HG02885 (cell line): Measurements from ENCODE around the gene TTYH3.
"Not testable (repeated sequence)": the region's sequence is repeated elsewhere in the genome, so short reads cannot be mapped to it uniquely, and the experiment has no call there.

Experiments
- ATAC-seq: cut with Tn5 transposase; IDR thresholded peaks from one replicate; pipeline ENCODE4 v1.9.1; 2021; ENCODE audit warnings: mild to moderate bottlenecking; ENCODE audit not compliant: unreplicated experiment, poor library complexity

The TTYH3 gene, protein sequence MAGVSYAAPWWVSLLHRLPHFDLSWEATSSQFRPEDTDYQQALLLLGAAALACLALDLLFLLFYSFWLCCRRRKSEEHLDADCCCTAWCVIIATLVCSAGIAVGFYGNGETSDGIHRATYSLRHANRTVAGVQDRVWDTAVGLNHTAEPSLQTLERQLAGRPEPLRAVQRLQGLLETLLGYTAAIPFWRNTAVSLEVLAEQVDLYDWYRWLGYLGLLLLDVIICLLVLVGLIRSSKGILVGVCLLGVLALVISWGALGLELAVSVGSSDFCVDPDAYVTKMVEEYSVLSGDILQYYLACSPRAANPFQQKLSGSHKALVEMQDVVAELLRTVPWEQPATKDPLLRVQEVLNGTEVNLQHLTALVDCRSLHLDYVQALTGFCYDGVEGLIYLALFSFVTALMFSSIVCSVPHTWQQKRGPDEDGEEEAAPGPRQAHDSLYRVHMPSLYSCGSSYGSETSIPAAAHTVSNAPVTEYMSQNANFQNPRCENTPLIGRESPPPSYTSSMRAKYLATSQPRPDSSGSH

DNA sequence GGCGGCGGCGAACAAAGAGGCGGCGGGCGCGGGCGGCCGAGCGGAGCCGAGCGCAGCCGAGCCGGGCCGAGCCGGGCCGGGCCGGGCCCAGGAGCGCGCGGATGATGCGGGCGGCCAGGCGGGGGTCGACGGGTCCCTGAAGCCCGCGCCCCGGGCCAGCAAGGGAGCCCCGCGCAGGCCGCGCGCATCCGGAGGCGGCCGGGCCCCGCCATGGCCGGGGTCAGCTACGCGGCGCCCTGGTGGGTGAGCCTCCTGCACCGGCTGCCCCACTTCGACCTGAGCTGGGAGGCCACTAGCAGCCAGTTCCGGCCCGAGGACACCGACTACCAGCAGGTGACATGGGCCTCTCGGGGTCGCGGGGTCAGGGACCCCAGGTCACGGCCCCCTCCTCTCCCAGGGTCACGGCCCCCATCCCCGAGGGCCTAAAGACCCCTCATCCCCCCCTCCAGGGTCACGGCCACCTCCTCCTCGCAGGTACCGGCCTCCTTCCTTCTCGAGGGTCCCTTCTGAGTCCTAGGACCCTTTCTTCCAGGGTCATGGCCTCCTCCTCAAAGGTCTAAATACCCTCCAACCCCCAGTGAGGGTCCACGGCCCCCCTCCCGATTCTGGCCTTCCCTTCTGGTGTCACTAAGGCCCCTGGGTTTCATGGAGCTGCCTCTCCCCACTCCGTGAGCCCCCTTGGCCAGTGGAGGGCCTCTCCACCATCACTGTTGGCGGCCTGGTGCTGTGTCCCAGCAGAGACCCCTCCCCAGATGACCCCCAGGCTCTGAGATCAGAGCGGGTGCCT lies at the start of gene TTYH3:
TSS of gene TTYH3 (plus strand) at position 41 of the 787 bp plus-strand sequence. CDS start at position 211, 170 bp downstream.
- ATAC-seq: peak; percentile 39

DNA sequence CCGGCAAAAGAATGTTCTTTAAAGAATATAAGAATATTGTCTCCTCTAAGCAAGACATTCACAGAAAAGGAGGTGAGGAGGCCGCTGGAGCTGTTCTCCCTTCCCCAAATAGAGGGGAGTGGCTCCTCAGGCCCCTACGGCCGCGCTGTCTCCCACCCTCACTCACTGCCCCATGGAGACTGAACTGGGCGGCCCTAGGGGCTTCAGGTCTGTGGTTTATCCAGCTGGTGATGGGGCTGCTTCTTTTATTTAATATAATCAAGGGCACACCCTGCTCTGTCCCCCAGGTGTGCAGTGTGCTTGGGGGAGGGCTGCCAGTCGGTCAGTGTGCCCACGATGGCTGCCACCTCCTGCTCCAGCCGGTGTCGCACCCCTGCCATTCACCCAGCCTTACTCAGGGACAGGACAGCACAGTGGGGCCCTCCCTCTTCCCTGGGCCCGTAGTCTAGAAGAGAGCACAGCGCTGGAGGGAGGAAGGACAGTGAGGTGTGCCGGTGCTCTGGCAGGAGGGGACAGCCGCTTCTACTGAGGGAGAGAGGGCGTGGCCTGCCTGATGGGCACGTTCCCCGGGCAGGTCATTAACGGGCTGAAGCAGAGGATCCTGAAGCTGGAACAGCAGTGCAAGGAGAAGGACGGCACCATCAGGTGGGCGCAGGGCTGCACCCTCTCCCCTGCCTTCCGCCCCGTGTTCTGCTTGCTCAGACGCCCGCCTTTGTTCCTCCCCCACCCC lies 49.6 kb upstream of the TTYH3 start:
- ATAC-seq: no peak

DNA sequence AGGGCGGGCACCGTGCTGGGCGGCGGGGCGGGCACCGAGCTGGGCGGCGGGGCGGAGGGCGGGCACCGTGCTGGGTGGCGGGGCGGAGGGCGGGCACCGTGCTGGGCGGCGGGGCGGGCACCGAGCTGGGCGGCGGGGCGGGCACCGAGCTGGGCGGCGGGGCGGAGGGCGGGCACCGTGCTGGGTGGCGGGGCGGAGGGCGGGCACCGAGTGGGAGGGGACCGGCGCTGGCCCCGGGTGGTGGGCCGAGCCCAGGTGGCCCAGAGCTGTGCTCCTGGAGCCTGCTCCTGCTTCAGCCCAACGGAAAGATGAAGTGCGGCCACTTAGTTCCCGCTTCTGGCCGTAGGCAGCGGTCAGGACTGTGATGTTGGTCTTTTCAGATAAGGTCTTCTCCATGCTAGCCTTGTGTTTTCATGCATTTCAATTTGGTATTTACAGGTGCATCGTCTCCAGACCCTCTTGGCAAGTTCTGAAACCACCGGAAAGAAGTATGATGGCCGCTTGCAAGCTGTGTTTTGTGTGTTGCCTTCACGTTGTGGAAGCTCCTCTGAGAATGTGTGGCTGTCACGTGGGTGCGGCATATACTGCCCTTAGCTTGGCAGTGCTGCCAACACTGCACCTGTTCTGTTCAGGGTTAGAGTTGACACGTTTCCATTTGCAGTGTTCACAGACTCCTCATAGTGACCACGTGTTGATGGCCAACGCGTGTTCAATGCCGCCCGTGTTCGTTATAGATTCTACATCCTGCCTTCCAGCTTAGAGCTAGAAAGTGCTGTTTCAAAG lies 47.8 kb upstream of the TTYH3 start:
- no peak for ATAC-seq

DNA sequence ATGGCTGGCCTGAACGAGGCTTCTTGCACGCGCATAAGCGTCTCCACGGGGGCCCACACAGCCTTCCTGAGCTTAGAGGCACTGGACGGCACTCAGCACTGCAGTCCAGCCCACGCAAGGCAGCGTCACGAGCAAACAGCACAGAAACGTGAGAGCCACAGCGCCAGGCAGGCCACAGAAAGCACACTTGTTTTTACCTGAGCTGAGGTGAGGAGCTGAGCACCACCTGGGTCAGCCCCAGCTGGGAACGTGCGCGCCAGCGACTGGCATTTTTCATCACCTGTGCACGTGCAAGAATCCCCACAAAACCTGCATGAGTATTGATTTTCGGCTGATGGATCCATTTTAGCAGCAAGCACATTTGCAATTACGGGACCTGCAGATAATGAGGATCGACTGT lies 46.3 kb upstream of the TTYH3 start:
- ATAC-seq: no peak

DNA sequence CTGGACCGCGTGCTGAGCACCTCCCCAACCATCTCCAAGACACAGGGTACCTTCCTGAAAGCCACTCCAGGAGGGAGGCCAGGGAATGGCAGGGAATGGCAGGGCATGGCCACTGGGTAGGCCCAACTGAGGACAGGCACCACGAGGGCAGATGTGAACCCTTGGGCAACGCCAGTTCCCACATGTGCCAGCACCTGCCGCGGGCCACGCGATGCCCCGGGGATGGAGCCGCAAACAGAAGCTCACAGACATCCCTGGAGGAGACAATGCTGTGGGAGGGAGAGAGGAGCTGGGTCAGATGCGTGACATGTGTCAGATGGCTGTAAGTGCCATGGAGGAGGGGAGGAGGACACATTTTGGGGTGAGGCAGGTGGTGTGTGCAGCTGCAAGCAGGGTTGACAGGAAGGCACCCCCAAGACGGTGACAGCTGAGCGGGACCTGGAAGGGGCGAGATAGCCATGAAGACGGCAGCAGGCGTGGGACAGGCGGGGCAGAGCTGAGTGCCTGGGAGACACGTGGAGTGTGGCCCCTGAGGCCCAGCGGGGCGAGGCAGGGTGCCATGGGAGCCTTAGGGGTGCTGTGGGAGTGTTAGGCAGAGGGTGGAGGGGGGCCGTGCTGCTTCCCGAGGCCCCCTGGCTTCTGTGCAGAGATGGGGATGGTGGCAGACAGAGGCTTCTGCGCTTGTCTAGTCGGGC lies 45.3 kb upstream of the TTYH3 start:
- no peak for ATAC-seq

DNA sequence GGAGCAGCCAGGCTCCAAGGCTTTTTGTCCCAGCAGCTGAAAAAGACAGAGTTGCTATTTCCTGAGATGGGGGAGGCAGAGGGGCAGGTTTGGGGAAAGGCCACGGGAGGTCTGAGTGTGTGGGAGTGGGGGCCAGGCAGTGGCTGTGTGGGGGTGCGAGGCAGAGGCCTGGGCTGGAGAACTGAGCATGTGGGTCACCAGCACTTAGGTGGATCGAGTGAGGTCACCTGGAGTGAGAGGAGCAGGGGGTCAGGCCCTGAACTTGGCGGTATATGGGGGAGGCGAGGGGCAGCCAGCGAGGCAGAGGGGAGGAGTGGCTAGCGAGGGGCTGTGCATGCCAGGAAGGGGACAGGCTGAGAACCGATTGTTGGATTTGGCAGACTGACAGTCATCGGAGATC lies 44.7 kb upstream of the TTYH3 start:
- ATAC-seq: no peak

DNA sequence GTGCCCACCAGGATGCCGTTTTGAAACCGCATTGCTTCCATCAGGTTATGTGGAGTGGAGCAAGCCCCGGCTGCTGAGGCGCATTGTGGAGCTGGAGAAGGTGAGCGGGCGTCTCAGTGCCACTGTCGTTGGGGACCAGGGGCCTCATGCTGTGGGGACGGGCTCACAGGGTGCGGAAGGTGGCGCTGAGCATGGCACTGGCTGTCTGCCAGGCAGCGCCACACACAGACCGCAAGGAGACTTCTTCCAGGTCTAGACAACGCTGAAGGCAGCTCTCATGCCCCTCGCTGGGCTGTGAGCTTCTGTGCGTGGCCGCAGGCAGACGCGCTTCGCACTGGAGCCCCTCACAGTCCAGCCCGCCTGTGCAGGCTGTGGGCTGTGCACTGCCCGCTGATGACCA lies 44.0 kb upstream of the TTYH3 start:
- ATAC-seq: no peak

DNA sequence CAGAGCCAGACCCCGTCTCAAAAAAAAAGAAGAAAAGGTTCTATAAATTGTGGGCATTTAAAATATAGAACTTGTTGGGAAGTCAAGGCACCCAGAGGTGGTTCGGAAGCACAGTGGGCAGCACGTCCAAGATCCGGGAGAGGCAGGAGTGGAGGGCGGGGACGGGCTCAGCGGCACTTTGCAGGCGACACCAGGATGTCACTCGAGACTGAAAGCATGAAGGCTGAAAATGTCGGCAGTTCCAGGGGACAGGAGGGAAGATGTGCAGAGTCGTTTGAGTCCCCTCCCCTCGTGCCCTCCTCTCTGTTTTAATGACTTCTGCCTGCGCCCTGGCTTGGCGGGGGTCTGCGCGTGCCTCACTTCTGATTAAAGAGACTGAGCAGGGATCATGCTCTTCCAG lies 42.4 kb upstream of the TTYH3 start:
- no peak for ATAC-seq

DNA sequence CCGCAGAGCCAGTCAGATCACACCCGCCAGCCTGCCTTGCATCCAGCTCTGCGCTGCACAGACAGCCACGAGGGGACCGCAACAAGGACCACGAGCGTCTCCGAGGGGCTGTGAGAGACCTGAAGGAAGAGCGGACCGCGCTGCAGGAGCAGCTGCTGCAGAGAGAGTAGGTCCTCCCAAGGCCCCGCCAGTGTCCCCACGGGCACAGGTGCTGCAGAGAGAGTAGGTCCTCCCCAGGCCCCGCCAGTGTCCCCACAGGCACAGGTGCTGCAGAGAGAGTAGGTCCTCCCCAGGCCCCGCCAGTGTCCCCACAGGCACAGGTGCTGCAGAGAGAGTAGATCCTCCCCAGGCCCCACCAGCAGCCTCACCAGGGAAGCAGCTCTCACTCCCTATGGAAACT lies 41.8 kb upstream of the TTYH3 start:
- ATAC-seq: not testable (repeated sequence)

DNA sequence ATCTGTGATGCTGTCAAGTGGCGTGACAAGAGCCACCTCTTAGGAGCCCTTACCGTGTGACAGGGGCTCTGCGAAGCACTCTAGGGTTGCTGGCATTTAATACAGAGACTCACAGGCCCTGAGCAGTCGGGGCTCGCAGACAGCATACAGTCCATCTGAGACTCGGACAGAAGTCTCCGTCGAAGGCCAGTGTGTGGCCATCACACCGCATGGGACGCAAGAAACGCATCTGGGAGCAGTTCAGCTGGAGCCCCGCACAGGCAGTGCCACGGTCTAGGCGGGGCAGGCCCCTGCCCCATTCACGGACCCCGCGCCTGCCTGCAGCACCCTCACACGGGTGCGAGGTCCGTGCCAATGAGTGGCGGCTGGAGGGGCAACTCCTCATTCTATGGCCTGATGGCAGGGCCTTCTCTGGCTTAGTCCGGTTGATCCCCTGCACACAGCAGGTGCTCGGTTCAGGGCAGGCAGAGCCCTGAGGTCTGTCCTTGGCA lies 39.4 kb upstream of the TTYH3 start:
- ATAC-seq: no peak

DNA sequence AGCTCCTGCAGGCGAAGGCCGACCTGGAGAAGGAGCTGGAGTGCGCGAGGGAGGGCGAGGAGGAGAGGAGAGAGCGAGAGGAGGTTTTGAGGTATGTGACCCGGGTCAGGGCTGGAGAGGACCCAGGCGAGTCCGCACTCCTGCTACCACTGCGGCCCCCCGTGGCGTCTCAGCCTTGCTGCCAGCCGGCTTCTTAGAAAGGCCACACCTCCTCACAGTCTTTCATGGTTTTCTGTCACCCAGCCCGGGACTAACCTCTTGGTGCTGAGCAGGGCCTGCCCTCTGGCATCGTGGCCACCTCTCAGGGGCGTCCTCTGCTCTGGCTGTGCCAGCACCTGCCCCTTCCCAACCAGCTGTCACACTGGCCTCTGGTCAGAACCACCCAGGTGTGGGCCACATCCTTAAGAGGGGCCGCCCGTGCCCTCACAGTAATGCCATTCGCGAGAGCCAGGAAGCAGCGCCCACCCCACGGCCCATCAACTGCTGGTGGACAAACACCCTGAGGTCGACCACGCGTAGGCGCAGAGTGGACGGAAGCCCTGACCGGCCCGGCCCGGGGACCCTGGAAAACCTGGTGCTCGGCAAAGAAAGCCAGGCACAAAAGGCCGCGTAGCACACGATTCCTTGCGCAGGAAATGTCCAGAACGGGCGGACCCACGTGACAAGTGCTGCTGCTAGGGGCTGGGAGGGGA lies 38.6 kb upstream of the TTYH3 start:
- no peak for ATAC-seq

DNA sequence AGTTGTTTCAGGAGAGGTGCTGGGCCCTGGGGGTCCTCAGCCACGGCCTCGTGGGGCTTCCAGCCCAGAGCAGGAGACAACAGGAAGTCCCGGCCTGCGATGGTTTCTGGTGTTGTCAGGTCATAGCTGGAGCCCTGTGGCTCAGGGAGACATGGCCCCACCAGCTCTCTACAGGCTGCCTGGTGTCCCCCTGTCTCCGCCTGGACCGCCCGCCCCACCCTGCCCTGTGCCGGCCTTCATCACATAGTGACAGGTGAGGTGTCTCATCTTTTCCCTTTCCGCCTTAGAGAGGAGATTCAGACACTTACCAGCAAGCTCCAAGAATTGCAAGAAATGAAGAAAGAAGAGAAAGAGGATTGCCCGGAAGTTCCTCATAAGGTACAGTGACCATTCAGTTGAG lies 37.2 kb upstream of the TTYH3 start:
- no peak for ATAC-seq

DNA sequence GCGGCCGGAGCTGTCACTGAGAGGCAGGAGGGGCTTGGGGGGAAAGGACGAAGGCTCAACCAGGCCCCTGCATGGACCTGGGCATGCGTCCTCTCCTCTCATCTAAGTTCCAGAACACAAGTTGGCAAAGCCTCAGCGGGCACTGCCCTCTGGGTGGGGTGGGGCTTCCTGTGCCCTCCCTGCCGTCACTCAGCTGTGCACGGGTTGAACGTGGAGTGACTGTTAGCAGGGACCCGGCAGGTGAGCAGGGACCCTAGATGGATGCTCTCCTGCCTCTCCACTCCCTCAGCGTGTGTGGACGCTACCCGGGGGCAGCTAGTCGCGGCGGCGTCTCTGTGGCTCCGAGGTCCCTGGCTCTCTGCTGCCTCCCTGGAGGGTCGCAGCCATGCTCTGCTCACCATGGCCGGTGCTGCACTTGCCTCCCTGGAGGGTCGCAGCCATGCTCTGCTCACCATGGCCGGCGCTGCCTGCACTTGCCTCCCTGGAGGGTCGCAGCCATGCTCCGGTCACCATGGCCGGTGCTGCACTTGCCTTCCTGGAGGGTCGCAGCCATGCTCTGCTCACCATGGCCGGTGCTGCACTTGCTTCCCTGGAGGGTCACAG lies 36.4 kb upstream of the TTYH3 start:
- ATAC-seq: no peak

DNA sequence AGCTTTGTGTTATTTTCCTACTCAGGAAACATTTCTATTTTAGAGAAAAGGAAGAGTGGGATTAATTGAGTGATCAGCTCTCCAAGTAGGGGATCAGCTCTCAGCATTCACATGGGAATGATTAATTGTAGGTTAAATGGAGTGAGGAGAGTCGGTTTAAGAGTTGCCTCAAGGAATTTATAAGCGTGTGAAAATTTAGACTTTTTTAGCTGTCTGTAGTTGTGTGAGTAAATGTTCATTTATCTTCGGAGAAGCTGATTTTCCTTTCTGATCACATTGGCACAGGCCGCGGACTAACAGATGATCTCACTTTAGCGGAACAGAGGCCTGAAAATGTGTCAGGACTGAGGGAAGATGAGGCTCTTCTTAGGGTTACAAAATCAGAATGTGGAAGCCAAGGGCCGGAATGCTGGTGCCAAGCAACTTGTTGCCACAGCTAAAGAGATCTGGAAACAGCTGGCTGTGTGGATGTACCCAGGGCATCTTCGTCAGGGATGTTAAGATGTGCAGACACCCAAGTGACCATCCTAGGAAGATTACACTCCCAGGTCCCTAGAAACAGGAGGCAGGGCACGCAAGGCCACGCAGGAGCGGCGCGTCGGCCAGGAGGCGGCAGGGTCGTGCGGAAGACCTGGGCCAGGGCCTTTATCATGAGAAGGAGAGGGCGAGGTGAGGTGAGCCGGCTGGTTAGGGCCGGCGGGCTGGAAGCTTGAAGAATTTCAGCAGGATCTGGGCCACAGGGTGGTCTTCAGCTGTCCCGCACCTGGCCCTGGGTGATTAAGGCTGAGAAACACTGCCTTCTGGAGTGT lies 35.1 kb upstream of the TTYH3 start:
- no peak for ATAC-seq

DNA sequence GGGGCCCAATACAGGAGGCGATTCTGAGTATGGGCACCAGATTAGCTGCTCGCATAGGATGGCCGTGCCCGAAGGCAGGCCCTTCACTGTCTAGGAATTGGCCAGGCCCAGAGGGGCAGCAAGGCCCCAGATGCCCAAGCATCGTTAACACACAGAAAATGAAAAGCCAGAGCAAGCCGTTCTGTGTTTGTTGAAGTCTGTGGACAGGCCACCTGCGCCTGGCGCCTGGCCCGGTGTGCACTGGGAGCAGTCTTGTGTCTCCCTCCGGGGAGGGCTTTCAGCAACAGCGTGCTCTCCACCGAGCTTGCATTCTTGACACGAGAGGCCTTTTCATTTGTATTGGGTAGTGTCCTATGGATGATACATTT lies 34.5 kb upstream of the TTYH3 start:
- no peak for ATAC-seq

DNA sequence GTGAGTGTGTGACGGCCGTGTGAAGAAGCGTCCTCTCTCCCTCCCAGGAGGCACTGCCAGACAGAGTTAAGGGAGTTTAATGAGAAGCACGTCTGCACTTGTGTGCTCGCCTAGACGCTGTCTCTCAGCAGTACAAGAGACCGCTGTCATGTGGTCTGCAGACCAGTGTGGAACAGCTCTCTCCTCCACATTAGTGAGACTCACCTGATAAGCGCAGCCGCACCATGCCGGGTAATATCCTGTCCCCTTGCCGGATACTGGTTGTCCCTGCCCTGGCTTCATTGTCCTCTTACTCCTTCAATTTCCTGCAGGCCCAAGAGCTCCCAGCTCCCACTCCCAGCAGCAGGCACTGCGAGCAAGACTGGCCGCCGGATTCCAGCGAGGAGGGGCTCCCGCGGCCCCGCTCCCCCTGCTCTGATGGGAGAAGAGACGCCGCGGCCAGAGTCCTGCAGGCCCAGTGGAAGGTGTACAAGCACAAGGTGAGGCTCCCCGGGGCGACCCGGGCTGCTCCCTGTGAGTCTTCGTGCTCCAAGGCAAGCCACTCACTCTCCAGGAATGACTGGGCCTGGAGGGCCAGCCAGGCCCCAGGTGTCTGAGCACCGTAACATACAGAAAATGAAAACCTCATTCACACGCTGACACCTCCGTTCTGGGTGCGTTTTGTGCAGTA lies 33.5 kb upstream of the TTYH3 start:
- no peak for ATAC-seq

DNA sequence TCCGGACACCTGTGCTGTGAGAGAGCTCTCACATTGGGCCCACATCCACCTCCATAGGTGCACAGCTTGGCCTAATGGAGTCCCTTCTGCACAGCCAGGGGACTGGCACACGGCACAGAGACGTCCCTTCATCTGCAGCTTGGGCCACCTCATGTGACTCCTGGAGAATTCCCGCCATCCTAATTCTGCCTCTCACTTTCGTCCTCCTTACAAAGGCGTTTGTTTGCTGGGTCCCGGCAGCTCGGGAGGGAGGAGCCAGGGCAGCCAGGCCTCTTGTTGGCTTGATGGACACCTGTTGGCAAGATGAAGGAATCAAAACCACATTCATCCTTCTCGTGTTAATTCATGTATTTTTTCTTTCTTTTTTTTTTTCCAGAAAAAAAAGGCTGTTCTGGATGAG lies 30.7 kb upstream of the TTYH3 start:
- no peak for ATAC-seq
